Ovary (tissue), 3 donors: ENCODE measurements around the gene LIME1.

Experiments used
- CTCF ChIP-seq, 3 donors: fragments of 450-650 bp in 2 of 3; fragments of 200-600 bp in 1 of 3; IDR thresholded peaks; one replicate each; pipeline versions ENCODE4 v1.5.1 to v1.8.0; 2016 to 2022; ENCODE audit warnings: antibody characterized with exemption in 3 of 3, mild to moderate bottlenecking in 1 of 3
- EP300 ChIP-seq: sonication (generic); formaldehyde crosslinking; IDR thresholded peaks from one replicate; pipeline ENCODE4 v1.6.1; 2017; ENCODE audit warnings: antibody characterized with exemption
- donor health status: DM: no; HTN: no; CAD: no.

GRCh38 chr20:63693083-63693732, 43.3 kb upstream of the LIME1 start:
- TF ChIP-seq EP300 (no peak), CTCF (IDR thresholded peaks at IDR 0.05) (no peak)
